OCI-LY7 (cell line): Measurements from ENCODE around the gene LRRN3.

ENCODE experiments used
- CTCF ChIP-seq: fragments of 200-600 bp; sonication (generic); conservative IDR thresholded peaks from 2 replicates; pipeline ENCODE4 v1.5.1; 2014; ENCODE audit warnings: mild to moderate bottlenecking, antibody characterized with exemption, low read length, moderate library complexity, mixed read lengths
- EZH2phosphoT487 ChIP-seq: fragments of 200-600 bp; sonication (generic); IDR thresholded peaks from 2 replicates; pipeline ENCODE4 v1.6.1; 2018; ENCODE audit warnings: low read depth, borderline replicate concordance, mild to moderate bottlenecking, mixed run types, antibody characterized with exemption, low read length, moderate library complexity, mixed read lengths

- TF ChIP-seq CTCF (no peak), EZH2phosphoT487 (no peak)
These were observed 47.3 kb downstream of the LRRN3 start for GRCh38 chr7:111138193-111138569.
